Nephron (organoid): ENCODE measurements around the gene PTCH1.

Experiments
- H3K27ac Mint-ChIP-seq, 3 experiments: 2 replicates each; pipeline ENCODE4 v1.8.0; 2020; ENCODE audit warnings: mixed read lengths in 3 of 3, mild to moderate bottlenecking in 2 of 3, moderate library complexity in 1 of 3
- H3K27me3 Mint-ChIP-seq: 2 replicates; pipeline ENCODE4 v1.8.0; 2021; ENCODE audit warnings: low read depth, mild to moderate bottlenecking, moderate library complexity, mixed read lengths
- H3K36me3 Mint-ChIP-seq: 2 replicates; pipeline ENCODE4 v1.8.0; 2020; ENCODE audit warnings: low read depth, mixed read lengths
- H3K4me1 Mint-ChIP-seq: 2 replicates; pipeline ENCODE4 v1.8.0; 2020; ENCODE audit warnings: mixed read lengths
- H3K4me3 Mint-ChIP-seq, 3 experiments: 2 replicates each; pipeline ENCODE4 v1.8.0; 2020; ENCODE audit warnings: mild to moderate bottlenecking in 3 of 3, mixed read lengths in 3 of 3, moderate library complexity in 2 of 3
- H3K9me3 Mint-ChIP-seq: 2 replicates; pipeline ENCODE4 v1.8.0; 2020; ENCODE audit warnings: mixed read lengths
- CTCF ChIP-seq, 3 experiments: fragments of 200-600 bp; sonication (generic); IDR thresholded peaks; one replicate each; pipeline ENCODE4 v1.5.0; 2021; ENCODE audit warnings: antibody characterized with exemption in 3 of 3; ENCODE audit not compliant: unreplicated experiment in 3 of 3

Gene PTCH1

GRCh38 chr9:95446259-95446658 lies 70.5 kb downstream of the PTCH1 start:
- no peak overlapping the region for H3K4me3 Mint-ChIP-seq
- H3K9me3 Mint-ChIP-seq, result no peaks in the 10 kb centered on the region
- no peak for TF ChIP-seq CTCF (IDR thresholded peaks at IDR 0.05; ENCODE audit: unreplicated experiment in 3 of 3)
- H3K27me3 Mint-ChIP-seq, result no peaks in the 10 kb centered on the region
- peaks cover 6% of the 10 kb centered on the region for H3K4me1 Mint-ChIP-seq
- peaks cover 64% of the 10 kb centered on the region for H3K36me3 Mint-ChIP-seq
- no peak overlapping the region for H3K27ac Mint-ChIP-seq

- no peak for TF ChIP-seq CTCF (IDR thresholded peaks at IDR 0.05; ENCODE audit: unreplicated experiment in 3 of 3)
- no peaks in the 10 kb centered on the region for H3K9me3 Mint-ChIP-seq
- peaks cover 6% of the 10 kb centered on the region for H3K4me1 Mint-ChIP-seq
- no peaks in the 10 kb centered on the region for H3K27me3 Mint-ChIP-seq
- no peak overlapping the region for H3K4me3 Mint-ChIP-seq
- H3K27ac Mint-ChIP-seq, result no peak overlapping the region
- peaks cover 43% of the 10 kb centered on the region for H3K36me3 Mint-ChIP-seq
These were observed 72.6 kb downstream of the PTCH1 start for GRCh38 chr9:95444160-95444559.

- Mint-ChIP-seq H3K36me3 (peaks cover 34% of the 10 kb centered on the region), H3K27me3 (no peaks in the 10 kb centered on the region), H3K4me3 (no peak overlapping the region), H3K4me1 (peaks cover 6% of the 10 kb centered on the region), H3K27ac (no peak overlapping the region), H3K9me3 (no peaks in the 10 kb centered on the region)
- no peak for TF ChIP-seq CTCF (IDR thresholded peaks at IDR 0.05; ENCODE audit: unreplicated experiment in 3 of 3)
These were observed 73.5 kb downstream of the PTCH1 start for GRCh38 chr9:95443301-95443700.

- H3K27ac Mint-ChIP-seq, result no peak overlapping the region
- no peaks in the 10 kb centered on the region for H3K9me3 Mint-ChIP-seq
- H3K4me1 Mint-ChIP-seq, result no peaks in the 10 kb centered on the region
- H3K4me3 Mint-ChIP-seq, result no peak overlapping the region
- H3K36me3 Mint-ChIP-seq, result peaks cover 17% of the 10 kb centered on the region
- TF ChIP-seq CTCF (IDR thresholded peaks at IDR 0.05; ENCODE audit: unreplicated experiment in 3 of 3), result no peak
- H3K27me3 Mint-ChIP-seq, result no peaks in the 10 kb centered on the region
These were observed 75.7 kb downstream of the PTCH1 start for GRCh38 chr9:95441081-95441480.

- no peak for TF ChIP-seq CTCF (IDR thresholded peaks at IDR 0.05; ENCODE audit: unreplicated experiment in 3 of 3)
- Mint-ChIP-seq H3K36me3 (peaks cover 13% of the 10 kb centered on the region), H3K4me3 (no peak overlapping the region), H3K27ac (no peak overlapping the region), H3K27me3 (no peaks in the 10 kb centered on the region), H3K4me1 (no peaks in the 10 kb centered on the region), H3K9me3 (no peaks in the 10 kb centered on the region)
These were observed 76.3 kb downstream of the PTCH1 start for GRCh38 chr9:95440447-95440846.

- no peak overlapping the region for H3K27ac Mint-ChIP-seq
- peaks cover 5% of the 10 kb centered on the region for H3K36me3 Mint-ChIP-seq
- no peak for TF ChIP-seq CTCF (IDR thresholded peaks at IDR 0.05; ENCODE audit: unreplicated experiment in 3 of 3)
- peaks cover 2% of the 10 kb centered on the region for H3K9me3 Mint-ChIP-seq
- no peaks in the 10 kb centered on the region for H3K27me3 Mint-ChIP-seq
- H3K4me1 Mint-ChIP-seq, result no peaks in the 10 kb centered on the region
- no peak overlapping the region for H3K4me3 Mint-ChIP-seq
These were observed 78.0 kb downstream of the PTCH1 start for GRCh38 chr9:95438561-95439357.
